ENCODE data around the gene RPRD2.

Gene RPRD2

DNA sequence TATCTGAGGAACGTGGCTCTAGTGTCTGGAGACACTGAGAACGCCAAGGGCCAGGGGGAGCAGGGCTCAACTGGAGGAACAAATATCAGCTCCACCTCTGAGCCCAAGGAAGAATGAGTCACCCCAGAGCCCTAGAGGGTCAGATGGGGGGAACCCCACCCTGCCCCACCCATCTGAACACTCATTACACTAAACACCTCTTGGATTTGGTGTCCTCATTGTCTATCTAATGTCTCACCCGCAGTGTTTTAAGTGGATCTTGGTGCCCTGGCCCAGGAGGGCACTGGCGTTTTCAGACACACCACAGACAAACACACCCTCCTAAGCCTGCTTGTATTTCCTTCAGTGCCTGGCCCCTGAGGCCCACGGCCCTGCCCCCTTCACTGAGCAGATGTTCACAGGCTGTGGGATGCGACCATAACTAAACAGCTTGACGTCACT lies 149.4 kb downstream of the RPRD2 start:
- DNase-seq (ENCODE audit: low read depth, low spot score) = no peak
- Histone ChIP-seq H3K4me3 (ENCODE audit: insufficient read length, low read depth) (no peak overlapping the region), H3K36me3 (ENCODE audit: insufficient read depth, insufficient read length, low read length) (peaks cover 63% of the 10 kb centered on the region), H3K4me1 (ENCODE audit: insufficient read depth, insufficient read length) (peaks cover 16% of the 10 kb centered on the region), H3K9me3 (ENCODE audit: insufficient read depth, low read length) (no peaks in the 10 kb centered on the region), H3K27me3 (ENCODE audit: insufficient read depth, insufficient read length) (no peaks in the 10 kb centered on the region), H3K9ac (ENCODE audit: insufficient read length, low read depth) (no peak overlapping the region)
- TF ChIP-seq ZNF274 (IDR thresholded peaks at IDR 0.05; ENCODE audit: low read depth, low read length) = no peak
- no peak for TF ChIP-seq SUZ12 (IDR thresholded peaks at IDR 0.05; ENCODE audit: extremely low read depth, insufficient read depth, insufficient read length)
- TF ChIP-seq YY1 (IDR thresholded peaks at IDR 0.05; ENCODE audit: insufficient read depth, insufficient read length) = no peak

DNA sequence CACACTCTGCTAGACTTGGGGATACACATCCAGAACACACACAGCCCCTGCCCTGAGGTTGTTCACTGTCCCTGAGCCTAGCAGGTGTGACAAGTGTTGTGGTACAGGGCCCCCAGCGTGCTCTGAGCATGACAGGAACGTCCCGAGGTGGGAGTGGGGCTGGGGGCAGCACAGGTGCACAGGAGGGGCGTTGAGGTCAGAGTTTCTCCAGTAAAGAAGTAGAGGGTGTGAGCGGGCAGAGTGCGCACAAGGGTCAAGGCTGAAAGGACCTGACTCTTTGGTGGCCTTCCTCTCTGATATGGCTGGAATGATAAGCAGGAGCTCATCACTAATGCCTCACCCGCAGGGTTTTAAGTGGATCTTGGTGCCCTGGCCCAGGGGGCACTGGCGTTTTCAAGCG lies 150.3 kb downstream of the RPRD2 start:
- no peak for DNase-seq (ENCODE audit: low read depth, low spot score)
- no peak for TF ChIP-seq ZNF274 (IDR thresholded peaks at IDR 0.05; ENCODE audit: low read depth, low read length)
- no peak for TF ChIP-seq SUZ12 (IDR thresholded peaks at IDR 0.05; ENCODE audit: extremely low read depth, insufficient read depth, insufficient read length)
- TF ChIP-seq YY1 (IDR thresholded peaks at IDR 0.05; ENCODE audit: insufficient read depth, insufficient read length) = no peak
- H3K4me3 ChIP-seq (ENCODE audit: insufficient read length, low read depth) = no peak overlapping the region

DNA sequence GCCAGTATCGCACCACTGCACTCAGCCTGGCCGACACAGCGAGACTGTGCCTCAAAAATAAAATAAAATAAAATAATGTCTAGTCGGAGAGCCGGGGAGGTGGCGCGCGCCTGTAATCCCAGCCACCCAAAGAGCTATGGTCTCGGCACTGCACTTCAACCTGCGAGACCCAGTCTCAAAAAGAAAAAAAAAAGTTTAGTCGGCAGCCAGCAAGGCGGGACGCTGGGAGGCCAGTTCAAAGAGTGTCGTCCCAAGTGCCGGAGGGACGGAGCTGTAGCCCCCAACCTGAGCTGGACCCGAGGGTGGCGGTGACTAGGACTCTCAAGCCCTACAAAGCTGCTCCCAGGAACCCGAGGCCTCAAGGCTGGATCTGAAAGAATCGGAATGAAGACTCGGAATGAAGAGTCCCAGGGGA lies 151.0 kb downstream of the RPRD2 start:
- H3K9ac ChIP-seq (ENCODE audit: insufficient read length, low read depth) = peak overlapping the region; percentile 98
- H3K4me3 ChIP-seq (ENCODE audit: insufficient read length, low read depth) = peak overlapping the region; percentile 83
- H3K4me1 ChIP-seq (ENCODE audit: insufficient read depth, insufficient read length) = peaks cover 11% of the 10 kb centered on the region
- no peak for DNase-seq (ENCODE audit: low read depth, low spot score)
- H3K36me3 ChIP-seq (ENCODE audit: insufficient read depth, insufficient read length, low read length) = peaks cover 50% of the 10 kb centered on the region
- no peaks in the 10 kb centered on the region for H3K9me3 ChIP-seq (ENCODE audit: insufficient read depth, low read length)
- H3K27me3 ChIP-seq (ENCODE audit: insufficient read depth, insufficient read length) = no peaks in the 10 kb centered on the region
- TF ChIP-seq ZNF274 (IDR thresholded peaks at IDR 0.05; ENCODE audit: low read depth, low read length) (no peak), SUZ12 (IDR thresholded peaks at IDR 0.05; ENCODE audit: extremely low read depth, insufficient read depth, insufficient read length) (no peak), YY1 (IDR thresholded peaks at IDR 0.05; ENCODE audit: insufficient read depth, insufficient read length) (no peak)

More for the DNA sequence above, 150.3 kb downstream of the RPRD2 start:
- Histone ChIP-seq H3K4me1 (ENCODE audit: insufficient read depth, insufficient read length) (peaks cover 11% of the 10 kb centered on the region), H3K27me3 (ENCODE audit: insufficient read depth, insufficient read length) (no peaks in the 10 kb centered on the region), H3K9me3 (ENCODE audit: insufficient read depth, low read length) (no peaks in the 10 kb centered on the region), H3K9ac (ENCODE audit: insufficient read length, low read depth) (peak overlapping the region; percentile 98), H3K36me3 (ENCODE audit: insufficient read depth, insufficient read length, low read length) (peaks cover 57% of the 10 kb centered on the region)

DNA sequence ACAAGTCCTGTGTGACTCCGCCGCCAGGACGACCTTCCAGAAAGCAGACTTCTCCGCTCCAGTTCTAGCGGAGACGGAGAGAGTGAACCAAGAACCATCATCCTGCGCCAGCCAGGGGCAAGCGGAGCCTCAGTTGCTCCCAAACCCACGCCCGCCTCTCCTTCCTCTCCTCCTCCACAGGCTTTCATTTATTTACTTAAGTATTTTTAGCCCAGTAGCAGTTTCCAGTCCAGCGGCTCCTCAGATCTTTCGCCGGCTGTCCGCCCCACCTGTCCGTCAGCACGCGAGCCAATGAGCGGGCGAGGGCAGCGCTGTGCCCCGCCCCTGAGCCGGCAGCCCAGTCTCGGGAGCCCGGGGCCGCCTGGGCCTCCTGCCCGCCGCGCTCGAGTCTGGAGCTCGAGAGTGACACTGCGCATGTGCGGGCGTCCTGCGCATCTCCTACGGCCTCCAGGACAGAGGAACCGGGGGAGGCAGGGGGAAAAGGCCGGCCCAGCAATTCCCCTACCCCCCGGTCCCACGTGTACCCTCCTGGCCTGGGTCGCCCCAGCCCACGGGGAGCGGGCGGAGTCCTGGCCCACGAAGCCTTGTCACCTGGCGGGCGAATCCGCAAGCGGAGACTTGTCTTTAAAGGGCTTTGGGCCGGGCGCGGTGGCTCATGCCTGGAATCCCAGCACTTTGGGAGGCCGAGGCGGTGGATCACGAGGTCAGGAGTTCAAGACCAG lies 151.5 kb downstream of the RPRD2 start, which contains the start of gene FALEC:
Gene FALEC, plus strand, starts transcription at position 425 of the 722 bp plus-strand sequence.
- Histone ChIP-seq H3K4me3 (ENCODE audit: insufficient read length, low read depth) (peak within 1 kb of the TSS; percentile 83), H3K27me3 (ENCODE audit: insufficient read depth, insufficient read length) (no peaks in the 10 kb centered on the region), H3K9ac (ENCODE audit: insufficient read length, low read depth) (peak within 1 kb of the TSS; percentile 98), H3K36me3 (ENCODE audit: insufficient read depth, insufficient read length, low read length) (peaks cover 45% of the 10 kb centered on the region), H3K9me3 (ENCODE audit: insufficient read depth, low read length) (no peaks in the 10 kb centered on the region), H3K4me1 (ENCODE audit: insufficient read depth, insufficient read length) (peaks cover 11% of the 10 kb centered on the region)
- peak; percentile 99 for DNase-seq (ENCODE audit: low read depth, low spot score)
- TF ChIP-seq YY1 (IDR thresholded peaks at IDR 0.05; ENCODE audit: insufficient read depth, insufficient read length) = no peak
- TF ChIP-seq SUZ12 (IDR thresholded peaks at IDR 0.05; ENCODE audit: extremely low read depth, insufficient read depth, insufficient read length) = no peak
- no peak for TF ChIP-seq ZNF274 (IDR thresholded peaks at IDR 0.05; ENCODE audit: low read depth, low read length)

DNA sequence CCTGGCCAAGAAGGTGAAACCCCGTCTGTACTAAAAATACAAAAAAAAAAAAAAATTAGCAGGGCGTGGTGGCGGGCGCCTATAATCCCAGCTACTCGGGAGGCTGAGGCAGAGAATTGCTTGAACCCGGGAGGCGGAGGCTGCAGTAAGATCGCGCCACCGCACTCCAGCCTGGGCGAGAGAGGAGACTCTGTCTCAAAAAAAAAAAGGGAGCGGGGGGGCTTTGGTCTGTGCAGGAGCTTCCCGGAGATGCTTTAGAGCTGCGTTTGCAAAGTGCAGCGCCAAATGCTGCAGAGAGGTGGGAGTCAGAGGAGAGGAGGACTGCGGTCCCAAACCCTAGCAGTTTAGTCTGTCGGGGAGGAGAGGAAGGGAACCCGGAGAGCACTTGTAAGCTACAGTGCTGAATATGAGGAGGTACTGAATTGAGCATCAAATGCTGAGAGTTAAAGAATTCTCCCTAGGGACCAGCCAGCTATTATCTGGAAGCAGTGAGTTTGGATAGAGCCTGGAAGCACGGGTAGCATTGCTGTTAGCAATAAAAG lies 152.2 kb downstream of the RPRD2 start:
- TF ChIP-seq SUZ12 (IDR thresholded peaks at IDR 0.05; ENCODE audit: extremely low read depth, insufficient read depth, insufficient read length) (no peak), YY1 (IDR thresholded peaks at IDR 0.05; ENCODE audit: insufficient read depth, insufficient read length) (no peak), ZNF274 (IDR thresholded peaks at IDR 0.05; ENCODE audit: low read depth, low read length) (no peak)
- H3K4me1 ChIP-seq (ENCODE audit: insufficient read depth, insufficient read length) = peaks cover 11% of the 10 kb centered on the region
- no peak for DNase-seq (ENCODE audit: low read depth, low spot score)
- no peaks in the 10 kb centered on the region for H3K27me3 ChIP-seq (ENCODE audit: insufficient read depth, insufficient read length)
- H3K4me3 ChIP-seq (ENCODE audit: insufficient read length, low read depth) = peak overlapping the region; percentile 83
- peak overlapping the region; percentile 70 for H3K9ac ChIP-seq (ENCODE audit: insufficient read length, low read depth)
- peaks cover 38% of the 10 kb centered on the region for H3K36me3 ChIP-seq (ENCODE audit: insufficient read depth, insufficient read length, low read length)
- no peaks in the 10 kb centered on the region for H3K9me3 ChIP-seq (ENCODE audit: insufficient read depth, low read length)

DNA sequence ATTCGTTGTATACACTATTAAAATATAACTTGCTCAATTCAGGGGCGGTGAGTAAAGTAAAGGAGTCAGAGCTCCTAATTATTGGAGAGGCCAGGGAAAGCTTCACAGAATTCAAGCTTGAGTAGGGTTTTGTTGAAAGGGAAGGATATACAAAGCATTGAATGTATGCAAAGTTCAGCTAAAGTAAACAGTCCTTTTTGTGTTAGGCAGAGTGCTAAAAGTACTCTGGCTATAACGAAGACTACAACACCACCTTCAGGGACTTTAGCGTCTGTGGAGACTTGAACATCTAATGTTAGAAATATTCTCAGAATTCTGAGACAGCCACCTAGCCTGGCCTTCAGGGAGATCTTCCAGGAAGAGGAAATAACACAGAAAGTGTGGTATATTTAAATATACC lies 152.7 kb downstream of the RPRD2 start:
- no peak for DNase-seq (ENCODE audit: low read depth, low spot score)
- H3K4me1 ChIP-seq (ENCODE audit: insufficient read depth, insufficient read length) = peaks cover 11% of the 10 kb centered on the region
- TF ChIP-seq ZNF274 (IDR thresholded peaks at IDR 0.05; ENCODE audit: low read depth, low read length) (no peak), SUZ12 (IDR thresholded peaks at IDR 0.05; ENCODE audit: extremely low read depth, insufficient read depth, insufficient read length) (no peak), YY1 (IDR thresholded peaks at IDR 0.05; ENCODE audit: insufficient read depth, insufficient read length) (no peak)
- H3K9ac ChIP-seq (ENCODE audit: insufficient read length, low read depth) = peak overlapping the region; percentile 70
- no peaks in the 10 kb centered on the region for H3K9me3 ChIP-seq (ENCODE audit: insufficient read depth, low read length)
- H3K27me3 ChIP-seq (ENCODE audit: insufficient read depth, insufficient read length) = no peaks in the 10 kb centered on the region
- peak overlapping the region; percentile 83 for H3K4me3 ChIP-seq (ENCODE audit: insufficient read length, low read depth)
- peaks cover 33% of the 10 kb centered on the region for H3K36me3 ChIP-seq (ENCODE audit: insufficient read depth, insufficient read length, low read length)
